ENCODE results near the gene TM9SF4. TPM values are rescaled to one million over a fixed set of nuclear protein-coding genes. Genes with fewer than 3 reads are reported as not detected.

The TM9SF4 gene
- total and polyA plus RNA-seq, 2 of the 8 experiments (the other 6 are each of a cell fraction or from before 2014, with no cell fraction given), result 38.4 to 68.7 TPM

- H2BK5ac ChIP-seq (ENCODE audit: low read depth, low read length), result no peak overlapping the region
- no peak overlapping the region for H3K14ac ChIP-seq (ENCODE audit: insufficient read length)
- H2AK5ac ChIP-seq (ENCODE audit: low read depth, low read length), result no peak overlapping the region
- DNase-seq (ENCODE audit: low read depth in 1 of 2, low spot score in 2 of 2) (no peak), FAIRE-seq (no peak)
- H3K4me2 ChIP-seq (ENCODE audit: insufficient read depth in 1 of 2, low read depth in 2 of 2, low read length in 2 of 2), result no peak overlapping the region
- H3K4ac ChIP-seq (replicated peaks; ENCODE audit: insufficient read length, low read depth, low read length), result no peak overlapping the region
- no peak overlapping the region for H3K9ac ChIP-seq (replicated peaks in 1 of 4; ENCODE audit: extremely low read depth in 1 of 4, low read depth in 3 of 4, low read length in 3 of 4)
- ChIA-PET POLR2A (ENCODE audit: partially characterized antibody) (no interaction called here), CTCF (ENCODE audit: partially characterized antibody) (interaction anchor here (0.6 to 1.0 kb wide), 3 partner anchors 8 to 298 kb away, joined by 3 read pairs; no protein-coding TSS in a partner anchor)
- peaks cover 0 to 1% of the 10 kb centered on the region in 2 experiments for H4K20me1 ChIP-seq (replicated peaks in 1 of 2; ENCODE audit: control insufficient read depth in 1 of 2, insufficient read depth in 2 of 2, low read length in 2 of 2)
- H3K27ac ChIP-seq (ENCODE audit: low read depth, low read length), result no peak overlapping the region
- no peak overlapping the region for H3K56ac ChIP-seq (replicated peaks; ENCODE audit: insufficient read length, low read depth, low read length)
- H2BK12ac ChIP-seq (ENCODE audit: low read depth, low read length), result no peak overlapping the region
- H2BK20ac ChIP-seq (ENCODE audit: low read length), result no peak overlapping the region
- no peak overlapping the region for H4K8ac ChIP-seq (ENCODE audit: extremely low read depth, insufficient read depth, low read length)
- H3K4me3 ChIP-seq (ENCODE audit: extremely low read depth in 1 of 4, insufficient read depth in 2 of 4, low read depth in 3 of 4, low read length in 4 of 4), result no peak overlapping the region
- no peak overlapping the region for H2BK15ac ChIP-seq (ENCODE audit: low read length)
- no peak overlapping the region for H2AFZ ChIP-seq (ENCODE audit: low read length)
- H2BK120ac ChIP-seq (replicated peaks; ENCODE audit: low read depth, low read length), result no peak overlapping the region
- no peaks in the 10 kb centered on the region; the same call in 1 of the 2 replicates for H3K79me1 ChIP-seq (ENCODE audit: low read depth, low read length)
- H3K18ac ChIP-seq (ENCODE audit: extremely low read depth, low read length), result no peak overlapping the region
- H3K79me2 ChIP-seq (ENCODE audit: control insufficient read depth in 1 of 2, insufficient read depth in 2 of 2, low read length in 2 of 2), result no peaks in the 10 kb centered on the region
- H4K5ac ChIP-seq (ENCODE audit: insufficient read length, low read depth, low read length), result no peak overlapping the region
- H3K23me2 ChIP-seq (ENCODE audit: low read depth, low read length), result no peaks in the 10 kb centered on the region
- 93% methylated on average over 21 of the region's 21 CpGs; no CpG with 5 or more reads in 1 of the 2 experiments for WGBS, 2 experiments (ENCODE audit: extremely low coverage in 1 of 2, insufficient coverage in 1 of 2, insufficient read length in 1 of 2, insufficient replicate concordance in 2 of 2, low coverage in 1 of 2, low lambda C conversion rate in 2 of 2, missing lambda C conversion rate in 1 of 2)
- H4K91ac ChIP-seq (replicated peaks; ENCODE audit: insufficient read length, low read length), result no peak overlapping the region
- peaks cover 54 to 66% (median 60%) of the 10 kb centered on the region in 4 experiments for H3K36me3 ChIP-seq (ENCODE audit: control insufficient read depth in 2 of 4, insufficient read depth in 4 of 4, low read length in 3 of 4)
- no peaks in the 10 kb centered on the region for H3K9me3 ChIP-seq (ENCODE audit: insufficient read depth in 2 of 2, low read depth in 1 of 2, low read length in 1 of 2)
- no peaks in the 10 kb centered on the region for H3K4me1 ChIP-seq (replicated peaks in 1 of 4; ENCODE audit: control insufficient read depth in 3 of 4, insufficient read depth in 4 of 4, low read length in 3 of 4)
- no peaks in the 10 kb centered on the region; a peak in 1 of 7 replicates for H3K27me3 ChIP-seq (replicated peaks in 1 of 4; ENCODE audit: control insufficient read depth in 3 of 4, extremely low read depth in 1 of 4, insufficient read depth in 3 of 4, low read length in 3 of 4)
- H3K23ac ChIP-seq (ENCODE audit: insufficient read length), result no peak overlapping the region
- no peak for TF ChIP-seq CEBPB (IDR thresholded peaks at IDR 0.05; ENCODE audit: low read depth, low read length)
- no peak for TF ChIP-seq SIRT6 (IDR thresholded peaks at IDR 0.05; ENCODE audit: low read length)
- no peak for TF ChIP-seq CTCF (IDR thresholded peaks at IDR 0.05; ENCODE audit: control extremely low read depth in 1 of 3, insufficient read depth in 1 of 3, low read depth in 1 of 3, low read length in 3 of 3)
- no peak for TF ChIP-seq NANOG (IDR thresholded peaks at IDR 0.05; ENCODE audit: insufficient read depth, low read depth, low read length, poor library complexity, severe bottlenecking)
- no peak for TF ChIP-seq CBX8 (IDR thresholded peaks at IDR 0.05; ENCODE audit: borderline replicate concordance, low read depth, low read length)
- TF ChIP-seq CBX5 (IDR thresholded peaks at IDR 0.05; ENCODE audit: low read depth, low read length), result no peak
- TF ChIP-seq POU5F1 (IDR thresholded peaks at IDR 0.05; ENCODE audit: low read depth, low read length), result no peak
- no peak for TF ChIP-seq EGR1 (IDR thresholded peaks at IDR 0.05; ENCODE audit: borderline replicate concordance, low read depth, low read length)
- TF ChIP-seq YY1 (IDR thresholded peaks at IDR 0.05; ENCODE audit: low read depth, low read length), result no peak
- no peak for TF ChIP-seq SP4 (IDR thresholded peaks at IDR 0.05; ENCODE audit: low read length)
- TF ChIP-seq TBP (IDR thresholded peaks at IDR 0.05; ENCODE audit: low read depth, low read length), result no peak
- no peak for TF ChIP-seq BCL11A (IDR thresholded peaks at IDR 0.05; ENCODE audit: low read depth in 2 of 2, low read length in 2 of 2)
- no peak for TF ChIP-seq CHD2 (IDR thresholded peaks at IDR 0.05; ENCODE audit: low read length)
These were observed 32.0 kb downstream of the TM9SF4 start for GRCh38 chr20:32141465-32141980.

Measured in H1 (cell line).